NB4 (cell line): Measurements from ENCODE around the gene LPAR2.

Experiments used
- DNase-seq: peaks from one replicate; pipeline ENCODE4 v3.0.0; 2010; ENCODE audit warnings: low read depth
- H3K4me3 ChIP-seq: one replicate; pipeline ENCODE4 v1.5.1; 2011; ENCODE audit warnings: mild to moderate bottlenecking, low read depth, low read length, moderate library complexity
- MYC ChIP-seq: IDR thresholded peaks from 2 replicates; pipeline ENCODE4 v1.6.1; 2011; ENCODE audit warnings: low read depth, low read length
- POLR2A ChIP-seq: IDR thresholded peaks from 2 replicates; pipeline ENCODE4 v1.6.1; 2011; ENCODE audit warnings: mild to moderate bottlenecking; ENCODE audit not compliant: insufficient read length; ENCODE audit errors: extremely low read depth
- TF ChIP-seq, protein P1 (sequence below): IDR thresholded peaks from 2 replicates; pipeline ENCODE4 v1.6.1; 2011; ENCODE audit warnings: low read depth, low read length
- TF ChIP-seq, protein P2 (sequence below): IDR thresholded peaks from one replicate; pipeline ENCODE4 v1.5.1; 2012; ENCODE audit warnings: low read depth, low read length

LPAR2 gene

DNA sequence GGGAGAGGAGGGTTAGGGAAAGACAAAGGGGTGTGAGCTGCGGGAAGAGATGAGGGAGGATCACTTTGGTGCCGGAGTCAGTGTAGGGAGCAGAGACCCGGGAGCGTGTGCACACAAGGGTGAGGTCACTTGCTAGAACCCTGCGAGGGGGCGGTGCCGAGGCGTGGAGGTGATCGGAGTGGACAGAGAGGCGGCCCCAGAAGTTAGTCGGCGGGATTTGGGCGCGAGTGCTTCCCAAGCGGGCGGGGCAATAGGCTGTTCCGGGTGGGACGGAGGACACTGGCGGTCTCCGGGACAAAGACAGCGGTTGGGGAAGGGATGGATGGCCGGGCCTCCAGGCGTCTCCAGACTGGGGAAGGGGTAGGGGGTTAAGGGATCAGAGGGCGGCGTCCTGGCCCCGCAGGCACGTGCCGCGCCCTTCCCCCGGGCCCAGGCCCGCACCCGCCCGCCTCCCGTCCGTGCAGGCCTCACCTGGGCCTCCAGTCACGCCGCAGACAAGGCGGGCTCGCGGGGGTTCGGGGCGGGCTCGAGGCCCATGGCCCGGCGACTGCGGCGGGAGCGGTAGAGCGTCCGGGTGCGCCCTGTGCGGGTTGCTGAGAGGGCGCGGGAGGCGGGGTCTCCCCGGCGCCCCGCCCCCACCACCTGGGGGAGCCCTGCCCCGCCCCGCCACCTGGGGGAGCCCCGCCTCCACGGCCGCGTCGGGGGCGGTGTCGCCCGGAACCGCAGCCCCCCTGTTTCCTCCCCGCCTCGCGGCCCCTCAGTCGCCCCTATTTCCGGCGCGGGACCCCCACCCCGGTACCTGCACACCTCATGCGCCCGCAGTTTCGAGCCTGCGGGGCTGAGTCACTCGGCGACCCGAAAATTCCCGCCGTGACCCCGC is at the start of gene LPAR2:
Gene LPAR2, minus strand, starts transcription at position 600 of the 880 bp plus-strand sequence. CDS start 945 bp downstream, outside the sequence.
- H3K4me3 ChIP-seq, result no peak within 1 kb of the TSS
- TF ChIP-seq, protein P1, sequence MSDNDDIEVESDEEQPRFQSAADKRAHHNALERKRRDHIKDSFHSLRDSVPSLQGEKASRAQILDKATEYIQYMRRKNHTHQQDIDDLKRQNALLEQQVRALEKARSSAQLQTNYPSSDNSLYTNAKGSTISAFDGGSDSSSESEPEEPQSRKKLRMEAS, result no peak
- no peak for TF ChIP-seq POLR2A
- TF ChIP-seq, protein P2, sequence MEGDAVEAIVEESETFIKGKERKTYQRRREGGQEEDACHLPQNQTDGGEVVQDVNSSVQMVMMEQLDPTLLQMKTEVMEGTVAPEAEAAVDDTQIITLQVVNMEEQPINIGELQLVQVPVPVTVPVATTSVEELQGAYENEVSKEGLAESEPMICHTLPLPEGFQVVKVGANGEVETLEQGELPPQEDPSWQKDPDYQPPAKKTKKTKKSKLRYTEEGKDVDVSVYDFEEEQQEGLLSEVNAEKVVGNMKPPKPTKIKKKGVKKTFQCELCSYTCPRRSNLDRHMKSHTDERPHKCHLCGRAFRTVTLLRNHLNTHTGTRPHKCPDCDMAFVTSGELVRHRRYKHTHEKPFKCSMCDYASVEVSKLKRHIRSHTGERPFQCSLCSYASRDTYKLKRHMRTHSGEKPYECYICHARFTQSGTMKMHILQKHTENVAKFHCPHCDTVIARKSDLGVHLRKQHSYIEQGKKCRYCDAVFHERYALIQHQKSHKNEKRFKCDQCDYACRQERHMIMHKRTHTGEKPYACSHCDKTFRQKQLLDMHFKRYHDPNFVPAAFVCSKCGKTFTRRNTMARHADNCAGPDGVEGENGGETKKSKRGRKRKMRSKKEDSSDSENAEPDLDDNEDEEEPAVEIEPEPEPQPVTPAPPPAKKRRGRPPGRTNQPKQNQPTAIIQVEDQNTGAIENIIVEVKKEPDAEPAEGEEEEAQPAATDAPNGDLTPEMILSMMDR, result no peak
- no peak for TF ChIP-seq MYC
- no peak for DNase-seq

DNA sequence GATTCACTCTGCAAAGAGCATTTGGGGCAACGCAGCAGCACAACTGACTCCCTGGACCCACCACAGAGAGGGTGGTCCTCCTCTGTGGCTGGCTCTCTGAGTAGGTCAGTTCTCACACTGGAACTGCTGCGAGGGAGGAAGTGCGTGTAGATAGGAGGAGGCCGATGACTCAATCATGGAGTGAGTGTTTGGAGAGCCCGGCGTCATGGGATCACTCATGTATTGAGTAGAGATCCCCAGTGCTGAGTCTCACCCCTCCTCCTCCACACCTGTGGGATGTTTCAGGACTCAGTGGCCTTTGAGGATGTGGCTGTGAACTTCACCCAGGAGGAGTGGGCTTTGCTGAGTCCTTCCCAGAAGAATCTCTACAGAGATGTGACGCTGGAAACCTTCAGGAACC is 49.6 kb upstream of the LPAR2 start:
- no peak overlapping the region for H3K4me3 ChIP-seq
- no peak for DNase-seq
- TF ChIP-seq MYC (no peak), POLR2A (no peak)
- TF ChIP-seq, protein P1, result no peak
- TF ChIP-seq, protein P2, result no peak

DNA sequence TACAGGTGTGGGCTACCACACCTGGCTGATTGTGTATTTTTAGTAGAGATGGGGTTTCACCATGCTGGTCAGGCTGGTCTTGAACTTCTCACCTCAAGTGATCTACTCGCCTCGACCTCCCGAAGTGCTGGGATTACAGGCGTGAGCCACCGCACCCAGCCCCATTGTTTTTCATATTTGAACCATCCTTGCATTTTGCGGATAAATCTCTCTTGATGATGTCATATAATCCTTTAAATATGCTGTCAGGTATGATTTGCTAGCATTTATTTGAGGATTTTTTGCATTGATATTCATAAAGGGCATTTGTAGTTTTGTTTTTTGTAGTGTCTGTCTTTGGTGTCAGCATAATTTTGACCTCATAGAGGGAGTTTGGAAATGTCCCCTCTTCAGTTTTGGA is 46.3 kb upstream of the LPAR2 start:
- no peak overlapping the region for H3K4me3 ChIP-seq
- DNase-seq, result no peak
- TF ChIP-seq POLR2A (no peak), MYC (no peak)
- TF ChIP-seq, protein P2, result no peak
- TF ChIP-seq, protein P1, result no peak

DNA sequence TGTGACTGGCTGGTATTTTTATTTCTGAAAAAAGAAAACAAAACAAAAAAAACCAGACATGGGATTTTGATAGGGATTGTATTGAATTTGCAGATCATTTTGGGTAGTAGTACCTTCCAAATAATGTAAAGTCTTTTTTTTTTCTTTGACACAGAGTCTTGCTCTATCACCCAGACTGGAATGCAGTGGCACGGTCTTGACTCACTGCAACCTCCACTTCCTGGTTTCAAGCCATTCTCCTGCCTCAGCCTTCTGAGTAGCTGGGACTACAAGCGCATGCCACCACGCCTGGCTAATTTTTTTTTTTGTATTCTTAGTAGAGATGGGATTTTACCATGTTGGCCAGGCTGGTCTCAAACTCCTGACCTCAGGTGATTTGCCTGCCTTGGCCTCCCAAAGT is 44.8 kb upstream of the LPAR2 start:
- H3K4me3 ChIP-seq, result no peak overlapping the region
- TF ChIP-seq MYC, result no peak
- TF ChIP-seq, protein P2, result no peak
- TF ChIP-seq, protein P1, result no peak
- TF ChIP-seq POLR2A, result no peak
- DNase-seq, result no peak

DNA sequence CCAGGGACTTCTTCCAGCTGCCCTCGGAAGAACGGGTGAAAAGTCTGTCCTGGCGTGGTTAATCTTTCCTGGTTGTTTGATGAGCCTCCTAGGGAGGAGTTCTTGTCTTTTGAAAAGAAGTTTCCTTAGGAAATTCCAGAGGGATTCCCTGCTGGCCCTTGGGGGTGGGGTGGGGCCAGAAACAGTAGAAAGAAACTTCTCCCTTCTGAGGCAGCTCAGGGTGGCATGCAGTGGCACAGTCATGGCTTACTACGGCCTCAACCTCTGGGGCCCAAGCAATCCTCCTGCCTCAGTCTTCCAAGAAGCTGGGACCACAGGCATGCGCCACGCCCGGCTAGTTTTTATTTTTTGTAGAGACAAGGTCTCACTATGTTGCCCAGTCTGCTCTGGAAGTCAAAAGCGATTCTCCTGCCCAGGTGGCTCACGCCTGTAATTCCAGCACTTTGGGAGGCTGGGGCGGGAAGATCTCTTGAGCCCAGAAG is 42.1 kb upstream of the LPAR2 start:
- DNase-seq, result no peak
- H3K4me3 ChIP-seq, result peak overlapping the region; percentile 86
- TF ChIP-seq, protein P2, result no peak
- TF ChIP-seq, protein P1, result no peak
- TF ChIP-seq POLR2A, result no peak
- no peak for TF ChIP-seq MYC
